OCI-LY3 (cell line): ENCODE data around the gene ZXDC.

Experiments
- CTCF ChIP-seq: fragments of 200-600, 300-600 bp; sonication (generic); IDR thresholded peaks from 2 replicates; pipeline ENCODE4 v1.5.1; 2014; ENCODE audit warnings: antibody characterized with exemption, low read length, low read depth
- EZH2phosphoT487 ChIP-seq: fragments of 200-600 bp; shearing (Covaris generic); IDR thresholded peaks from 2 replicates; pipeline ENCODE4 v1.6.1; 2018; ENCODE audit warnings: antibody characterized with exemption, mixed run types, low read depth

- TF ChIP-seq EZH2phosphoT487 (no peak), CTCF (no peak)
Measured at GRCh38 chr3:126424039-126424717, 51.5 kb downstream of the ZXDC start.
